ENCODE results near the gene DPT.

The DPT gene

GRCh38 chr1:168654198-168654915 is 74.6 kb downstream of the DPT start:
- no peak for TF ChIP-seq CTCF (IDR thresholded peaks at IDR 0.05; ENCODE audit: low read length, missing control alignments)
- DNase-seq (ENCODE audit: low read depth): no peak
- no peak overlapping the region for H3K4me3 ChIP-seq (replicated peaks; ENCODE audit: low read depth, low read length)

GRCh38 chr1:168653567-168653966 is 75.4 kb downstream of the DPT start:
- TF ChIP-seq CTCF (IDR thresholded peaks at IDR 0.05; ENCODE audit: low read length, missing control alignments): no peak
- no peak overlapping the region for H3K4me3 ChIP-seq (replicated peaks; ENCODE audit: low read depth, low read length)
- DNase-seq (ENCODE audit: low read depth): no peak

- no peak for DNase-seq (ENCODE audit: low read depth)
- no peak overlapping the region for H3K4me3 ChIP-seq (replicated peaks; ENCODE audit: low read depth, low read length)
- TF ChIP-seq CTCF (IDR thresholded peaks at IDR 0.05; ENCODE audit: low read length, missing control alignments): no peak
Observed at GRCh38 chr1:168645721-168646120, 83.3 kb downstream of the DPT start.
